Liver (tissue), 3 donors: ENCODE results near the gene APPBP2.

Experiments used
- CTCF ChIP-seq: fragments of 150-350 bp; IDR thresholded peaks from 2 replicates; pipeline ENCODE4 v1.5.1; 2017; ENCODE audit warnings: improper control_type of control experiment, low read depth, low read length; ENCODE audit not compliant: missing input control
- EGR1 ChIP-seq, 2 donors: IDR thresholded peaks; 2 replicates each; pipeline ENCODE4 v1.6.1; 2016 to 2018; ENCODE audit warnings: antibody characterized with exemption in 2 of 2, low read depth in 2 of 2
- MAX ChIP-seq: IDR thresholded peaks from 2 replicates; pipeline ENCODE4 v1.6.1; 2016; ENCODE audit warnings: antibody characterized with exemption
- NR2F2 ChIP-seq: IDR thresholded peaks from 2 replicates; pipeline ENCODE4 v1.6.1; 2016; ENCODE audit warnings: antibody characterized with exemption
- RAD21 ChIP-seq, 2 donors: IDR thresholded peaks; 2 replicates each; pipeline ENCODE4 v1.6.1; 2016; ENCODE audit warnings: antibody characterized with exemption in 2 of 2, mild to moderate bottlenecking in 2 of 2
- REST ChIP-seq: IDR thresholded peaks from 2 replicates; pipeline ENCODE4 v1.6.1; 2016; ENCODE audit warnings: antibody characterized with exemption, mild to moderate bottlenecking
- RXRA ChIP-seq, 2 donors: IDR thresholded peaks; 2 replicates each; pipeline ENCODE4 v1.6.1; 2017 to 2018; ENCODE audit warnings: antibody characterized with exemption in 2 of 2, mild to moderate bottlenecking in 1 of 2
- TAF1 ChIP-seq: conservative IDR thresholded peaks from 2 replicates; pipeline ENCODE4 v1.6.1; 2016; ENCODE audit warnings: antibody characterized with exemption, mild to moderate bottlenecking
- YY1 ChIP-seq: IDR thresholded peaks from 2 replicates; pipeline ENCODE4 v1.6.1; 2016; ENCODE audit warnings: antibody characterized with exemption, mild to moderate bottlenecking
- donor health status: healthy.
- donor health status: healthy.

- TF ChIP-seq REST (no peak), CTCF (no peak), RAD21 (IDR thresholded peaks at IDR 0.05) (no peak), EGR1 (IDR thresholded peaks at IDR 0.05; ENCODE audit: low read depth in 2 of 2) (no peak), RXRA (IDR thresholded peaks at IDR 0.05) (no peak), YY1 (no peak), TAF1 (no peak), MAX (no peak), NR2F2 (no peak)
Observed at GRCh38 chr17:60481604-60482003, 44.4 kb downstream of the APPBP2 start.
